IPS-18a (cell line): Measurements from ENCODE around the gene TCF20.

ENCODE experiments used
- H3K27ac ChIP-seq: one replicate; pipeline ENCODE4 v1.5.1; 2013; ENCODE audit warnings: low read length
- H3K27me3 ChIP-seq: one replicate; pipeline ENCODE4 v1.6.1; 2013; ENCODE audit warnings: mild to moderate bottlenecking, low read length; ENCODE audit not compliant: control insufficient read depth, insufficient read depth
- H3K36me3 ChIP-seq: one replicate; pipeline ENCODE4 v1.6.1; 2013; ENCODE audit warnings: low read depth, low read length; ENCODE audit not compliant: control insufficient read depth
- H3K4me1 ChIP-seq: one replicate; pipeline ENCODE4 v1.6.1; 2013; ENCODE audit warnings: low read depth, low read length; ENCODE audit not compliant: control insufficient read depth
- H3K4me3 ChIP-seq: one replicate; pipeline ENCODE4 v1.5.1; 2013; ENCODE audit warnings: low read length
- H3K9ac ChIP-seq: one replicate; pipeline ENCODE4 v1.6.1; 2013; ENCODE audit warnings: mild to moderate bottlenecking, low read length, moderate library complexity
- H3K9me3 ChIP-seq: one replicate; pipeline ENCODE4 v1.6.1; 2013; ENCODE audit warnings: low read depth, low read length; ENCODE audit not compliant: control insufficient read depth

TCF20 gene

DNA sequence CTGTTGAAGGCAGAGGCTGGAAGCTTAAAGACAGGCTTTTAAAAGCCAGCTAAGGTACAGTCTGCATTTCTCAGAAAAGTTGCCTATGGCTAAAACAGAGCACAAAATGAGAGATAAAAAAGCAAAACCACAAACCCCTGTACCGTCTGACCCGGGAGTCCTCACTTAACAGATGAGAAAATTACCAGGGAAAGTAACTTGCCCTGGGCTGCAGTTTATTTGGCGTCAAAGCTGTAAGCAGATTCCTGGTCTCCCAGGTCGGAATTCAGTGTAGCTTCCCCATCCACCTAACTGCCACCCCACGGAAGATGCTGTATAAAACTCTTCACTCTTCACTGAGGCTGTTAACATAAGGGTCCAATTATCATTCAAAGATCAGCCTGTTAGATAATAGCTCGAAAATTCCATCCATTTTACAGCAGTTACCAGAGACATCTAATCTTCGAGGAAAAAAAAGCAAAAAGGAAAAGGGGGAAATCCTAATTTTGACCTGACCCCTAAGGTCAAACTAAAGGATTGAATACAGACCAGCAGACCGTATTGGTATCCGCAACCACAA is 1.5 kb downstream of the TCF20 start:
- H3K27ac ChIP-seq: no peak overlapping the region
- H3K4me3 ChIP-seq: peak overlapping the region; percentile 78

GRCh38 chr22:42265321-42265720 is 5.1 kb downstream of the TCF20 start:
- H3K27ac ChIP-seq: no peak overlapping the region
- H3K9ac ChIP-seq: no peak overlapping the region
- H3K9me3 ChIP-seq: no peaks in the 10 kb centered on the region
- peaks cover 34% of the 10 kb centered on the region for H3K27me3 ChIP-seq
- no peaks in the 10 kb centered on the region for H3K36me3 ChIP-seq
- H3K4me3 ChIP-seq: no peak overlapping the region
- H3K4me1 ChIP-seq: peaks cover 13% of the 10 kb centered on the region

More for the DNA sequence above, 1.5 kb downstream of the TCF20 start:
- Histone ChIP-seq H3K4me1 (peaks cover 20% of the 10 kb centered on the region), H3K36me3 (no peaks in the 10 kb centered on the region), H3K27me3 (peaks cover 16% of the 10 kb centered on the region), H3K9ac (peak overlapping the region; percentile 82), H3K9me3 (no peaks in the 10 kb centered on the region)

GRCh38 chr22:42263944-42264343 is 6.5 kb downstream of the TCF20 start:
- Histone ChIP-seq H3K27ac (no peak overlapping the region), H3K4me1 (peaks cover 16% of the 10 kb centered on the region), H3K9me3 (no peaks in the 10 kb centered on the region), H3K4me3 (no peak overlapping the region), H3K36me3 (no peaks in the 10 kb centered on the region), H3K27me3 (peaks cover 47% of the 10 kb centered on the region), H3K9ac (no peak overlapping the region)

GRCh38 chr22:42262964-42263363 is 7.5 kb downstream of the TCF20 start:
- Histone ChIP-seq H3K9ac (no peak overlapping the region), H3K27ac (no peak overlapping the region), H3K4me3 (no peak overlapping the region), H3K36me3 (no peaks in the 10 kb centered on the region), H3K27me3 (peaks cover 57% of the 10 kb centered on the region), H3K4me1 (peaks cover 13% of the 10 kb centered on the region), H3K9me3 (no peaks in the 10 kb centered on the region)

DNA sequence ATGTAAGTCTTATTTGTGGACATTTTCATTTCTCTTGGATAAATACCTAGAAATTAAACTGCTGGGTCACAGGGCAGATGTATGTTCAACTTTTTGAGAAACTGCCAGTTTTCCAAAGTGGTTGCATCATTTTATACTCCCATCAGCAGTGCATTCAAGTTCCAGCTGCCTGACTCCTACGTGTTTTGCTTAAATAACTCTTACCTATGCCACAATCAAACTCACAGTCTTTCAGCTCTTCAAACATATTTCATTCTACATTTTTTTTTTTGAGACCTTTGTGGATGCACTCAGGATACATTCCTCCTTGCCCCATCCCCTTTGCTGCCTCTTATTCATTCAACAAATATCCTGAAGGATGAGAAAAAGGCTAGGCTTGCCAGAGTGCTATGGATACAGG is 9.2 kb downstream of the TCF20 start:
- H3K9ac ChIP-seq: no peak overlapping the region
- H3K9me3 ChIP-seq: no peaks in the 10 kb centered on the region
- peaks cover 67% of the 10 kb centered on the region for H3K27me3 ChIP-seq
- no peak overlapping the region for H3K27ac ChIP-seq
- H3K36me3 ChIP-seq: no peaks in the 10 kb centered on the region
- no peak overlapping the region for H3K4me3 ChIP-seq
- peaks cover 13% of the 10 kb centered on the region for H3K4me1 ChIP-seq

- H3K4me3 ChIP-seq: no peak overlapping the region
- no peaks in the 10 kb centered on the region for H3K9me3 ChIP-seq
- H3K27ac ChIP-seq: no peak overlapping the region
- no peaks in the 10 kb centered on the region for H3K36me3 ChIP-seq
- peaks cover 61% of the 10 kb centered on the region for H3K27me3 ChIP-seq
- peaks cover 7% of the 10 kb centered on the region for H3K4me1 ChIP-seq
- H3K9ac ChIP-seq: no peak overlapping the region
Observed at GRCh38 chr22:42258126-42258525, 12.3 kb downstream of the TCF20 start.

- Histone ChIP-seq H3K27ac (no peak overlapping the region), H3K4me1 (peaks cover 7% of the 10 kb centered on the region), H3K27me3 (peaks cover 54% of the 10 kb centered on the region), H3K9me3 (no peaks in the 10 kb centered on the region), H3K36me3 (no peaks in the 10 kb centered on the region), H3K9ac (no peak overlapping the region), H3K4me3 (no peak overlapping the region)
Observed at GRCh38 chr22:42257386-42257785, 13.1 kb downstream of the TCF20 start.

DNA sequence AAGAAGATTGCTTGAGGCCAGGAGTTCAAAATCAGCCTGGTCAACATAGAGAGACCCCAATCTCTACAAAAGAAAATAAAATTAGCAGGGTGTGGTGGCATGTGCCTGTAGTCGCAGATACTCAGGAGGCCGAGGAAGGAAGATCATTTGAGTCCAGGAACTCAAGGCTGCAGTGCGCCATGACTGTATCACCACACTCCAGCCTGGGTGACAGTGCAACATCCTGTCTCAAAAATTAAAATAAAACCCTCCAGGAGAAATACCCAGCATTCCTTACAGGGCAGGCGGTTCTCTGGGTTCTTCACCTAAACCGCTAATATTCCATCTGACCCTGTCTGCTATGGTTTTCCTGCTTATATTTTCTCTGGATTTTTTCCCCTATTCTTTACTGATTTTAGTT is 13.5 kb downstream of the TCF20 start:
- Histone ChIP-seq H3K4me3 (no peak overlapping the region), H3K36me3 (no peaks in the 10 kb centered on the region), H3K4me1 (peaks cover 7% of the 10 kb centered on the region), H3K27me3 (peaks cover 49% of the 10 kb centered on the region), H3K9ac (no peak overlapping the region), H3K27ac (no peak overlapping the region), H3K9me3 (no peaks in the 10 kb centered on the region)

- H3K4me3 ChIP-seq: no peak overlapping the region
- no peak overlapping the region for H3K9ac ChIP-seq
- peaks cover 7% of the 10 kb centered on the region for H3K4me1 ChIP-seq
- H3K9me3 ChIP-seq: no peaks in the 10 kb centered on the region
- H3K27ac ChIP-seq: no peak overlapping the region
- peaks cover 42% of the 10 kb centered on the region for H3K27me3 ChIP-seq
- no peaks in the 10 kb centered on the region for H3K36me3 ChIP-seq
Observed at GRCh38 chr22:42256220-42256619, 14.2 kb downstream of the TCF20 start.

GRCh38 chr22:42249831-42250230 is 20.6 kb downstream of the TCF20 start:
- no peak overlapping the region for H3K27ac ChIP-seq

DNA sequence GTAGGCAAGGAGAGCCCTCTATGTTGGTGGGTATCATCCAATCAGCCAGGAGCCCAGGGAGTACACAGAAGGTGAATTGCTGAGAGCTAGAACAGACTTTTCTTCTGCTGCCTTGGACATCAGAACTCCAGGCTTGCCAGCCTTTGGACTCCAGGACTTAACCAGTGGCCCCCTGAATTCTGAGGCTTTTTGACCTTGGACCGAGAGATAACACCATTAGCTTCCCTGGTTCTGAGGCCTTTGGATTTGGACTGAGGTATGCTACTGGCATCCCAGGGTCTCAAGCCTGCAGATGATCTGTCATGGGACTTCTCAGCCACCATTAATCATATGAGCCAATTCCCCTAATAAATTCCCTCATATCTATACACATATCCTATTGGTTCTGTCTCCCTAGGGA is 21.5 kb downstream of the TCF20 start:
- no peaks in the 10 kb centered on the region for H3K4me1 ChIP-seq
- H3K36me3 ChIP-seq: no peaks in the 10 kb centered on the region
- H3K9me3 ChIP-seq: no peaks in the 10 kb centered on the region
- H3K27me3 ChIP-seq: no peaks in the 10 kb centered on the region
- H3K9ac ChIP-seq: no peak overlapping the region
- no peak overlapping the region for H3K27ac ChIP-seq
- no peak overlapping the region for H3K4me3 ChIP-seq

More at GRCh38 chr22:42249831-42250230, 20.6 kb downstream of the TCF20 start:
- Histone ChIP-seq H3K4me3 (no peak overlapping the region), H3K36me3 (no peaks in the 10 kb centered on the region), H3K9ac (no peak overlapping the region), H3K27me3 (no peaks in the 10 kb centered on the region), H3K9me3 (no peaks in the 10 kb centered on the region), H3K4me1 (no peaks in the 10 kb centered on the region)

DNA sequence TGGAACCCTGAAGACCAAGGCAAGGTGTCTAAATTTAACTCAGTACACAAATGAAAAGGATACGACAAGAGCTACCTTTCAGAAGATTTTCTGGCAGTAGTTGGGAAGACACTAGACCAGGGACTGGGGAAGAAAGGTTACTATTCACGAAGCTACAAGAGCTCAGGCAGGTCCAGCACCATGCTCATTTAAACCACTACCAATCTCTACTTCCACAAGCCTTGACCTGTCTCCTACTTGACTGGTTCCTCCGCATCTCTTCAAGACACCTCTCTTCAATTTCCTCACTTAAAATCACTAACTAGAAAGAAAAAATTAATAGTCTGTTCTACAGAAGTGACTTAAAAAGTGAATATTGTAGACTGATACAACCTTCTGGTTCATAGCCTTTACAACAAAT is 22.9 kb downstream of the TCF20 start:
- Histone ChIP-seq H3K27me3 (no peaks in the 10 kb centered on the region), H3K4me1 (no peaks in the 10 kb centered on the region), H3K27ac (no peak overlapping the region), H3K9me3 (no peaks in the 10 kb centered on the region), H3K4me3 (no peak overlapping the region), H3K36me3 (no peaks in the 10 kb centered on the region), H3K9ac (no peak overlapping the region)
